Adipose tissue (tissue), 3 donors: ENCODE results near the gene C1orf210. TPM values are rescaled to one million over a fixed set of nuclear protein-coding genes. Genes with fewer than 3 reads are reported as not detected.

ENCODE experiments used
- H3K27ac ChIP-seq: one replicate; pipeline ENCODE4 v1.5.1; 2013; ENCODE audit warnings: low read depth, low read length
- WGBS, 3 donors: extraction: QIAGEN DNeasy Blood & Tissue Kit; methylation state at CpG; one replicate each; pipeline ENCODE4 v1.1.7; 2013; 5-methylcytosine and 5-hydroxymethylcytosine counted together
- polyA plus RNA-seq, 3 donors: library from polyadenylated mRNA; stranded (reverse); fragments of 200-250 nt; gene quantifications; one replicate each; pipeline ENCODE4 v1.2.3, GENCODE V29; 2013
- donor health status: healthy with polysubstance abuse.
- donor health status: Bipolar disorder and iron deficiency.
- donor health status: healthy.

Gene C1orf210
- polyA plus RNA-seq, 3 donors, result 0.22 to 14.5 (median 2.8) TPM

GRCh38 chr1:43237121-43237520 lies 48.3 kb downstream of the C1orf210 start:
- H3K27ac ChIP-seq, result no peak overlapping the region
- 69 to 76% (median 75%) methylated on average over 1 of the region's 1 CpG for WGBS, 3 donors

DNA sequence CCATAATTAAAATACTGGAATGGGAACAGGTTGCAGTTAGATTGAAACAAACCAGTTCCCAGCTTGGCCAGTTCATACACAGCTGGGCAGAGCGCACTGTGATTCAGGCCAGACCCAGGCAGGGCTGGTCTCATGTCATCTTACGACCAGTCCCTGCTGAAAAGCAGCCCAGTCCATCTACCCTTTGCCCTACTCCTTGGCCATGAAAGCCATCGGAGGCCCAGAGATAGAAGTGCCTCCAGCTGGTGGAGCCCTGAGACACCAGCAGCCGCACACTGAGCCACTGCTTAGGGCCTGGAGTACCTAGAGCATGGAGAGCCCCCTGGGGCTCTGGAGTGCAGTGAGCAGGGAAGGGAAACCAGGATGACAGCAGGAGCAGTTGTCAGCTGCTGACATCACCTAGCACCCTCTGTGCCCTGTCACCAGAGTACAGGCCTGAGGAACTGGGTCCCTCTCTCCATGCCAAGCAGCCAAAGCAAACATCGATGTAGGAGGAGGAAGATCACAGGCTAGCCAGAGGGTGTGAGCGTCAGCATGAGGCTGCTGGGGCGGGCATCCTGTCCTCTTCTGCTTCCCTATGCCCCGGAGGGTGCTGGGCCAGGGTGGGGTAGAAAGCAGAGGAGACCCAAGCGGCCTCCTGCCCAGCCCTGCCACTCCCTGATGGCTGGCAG lies 49.8 kb downstream of the C1orf210 start:
- no peak overlapping the region for H3K27ac ChIP-seq
- WGBS, 3 donors, result 68 to 77% (median 76%) methylated on average over 9 of the region's 9 CpGs

DNA sequence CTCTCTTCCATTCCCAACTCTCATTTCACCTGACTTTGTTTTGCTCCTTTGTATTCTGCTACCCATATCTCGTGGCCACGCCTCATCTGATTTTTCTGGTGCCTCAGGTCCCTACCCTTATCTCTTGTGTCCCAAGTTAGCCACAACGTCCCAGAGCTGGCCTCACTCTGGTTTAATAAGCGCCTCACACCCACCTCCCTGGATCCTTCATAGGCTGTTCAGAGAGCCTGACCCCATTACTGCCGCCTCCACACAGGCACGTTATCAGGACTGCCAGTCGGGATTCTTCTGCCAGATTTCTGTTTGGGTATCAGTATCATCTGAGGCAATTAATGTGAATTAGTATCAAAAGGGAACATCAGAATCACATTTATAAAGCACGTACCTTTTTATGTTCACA lies 50.3 kb downstream of the C1orf210 start:
- 80 to 85% (median 85%) methylated on average over 8 of the region's 8 CpGs for WGBS, 3 donors
- no peak overlapping the region for H3K27ac ChIP-seq

GRCh38 chr1:43234267-43234666 lies 51.1 kb downstream of the C1orf210 start:
- no peak overlapping the region for H3K27ac ChIP-seq
- 94 to 98% (median 96%) methylated on average over 17 of the region's 17 CpGs for WGBS, 3 donors

GRCh38 chr1:43233631-43234030 lies 51.8 kb downstream of the C1orf210 start:
- H3K27ac ChIP-seq, result no peak overlapping the region
- 90 to 94% (median 90%) methylated on average over 5 of the region's 5 CpGs for WGBS, 3 donors

DNA sequence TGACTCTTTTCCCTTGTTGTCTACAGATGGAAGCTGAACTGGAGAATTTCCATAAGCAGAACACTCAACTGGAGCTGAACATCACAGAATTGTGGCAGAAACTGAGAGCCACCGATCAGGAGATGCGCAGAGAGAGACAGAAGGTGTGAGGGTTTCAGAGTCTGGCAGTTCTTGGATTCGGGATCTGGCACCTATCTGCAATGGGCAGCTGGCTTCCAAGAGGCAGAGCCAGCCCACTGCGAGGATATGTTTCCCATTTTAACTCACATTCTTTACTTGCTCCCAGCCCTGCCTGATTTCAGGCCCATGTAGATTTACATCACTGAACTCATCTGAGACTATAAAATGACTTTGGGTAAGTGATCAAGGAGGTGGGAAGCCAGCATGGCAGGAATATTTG lies 52.9 kb downstream of the C1orf210 start:
- WGBS, 3 donors, result 73 to 91% (median 87%) methylated on average over 4 of the region's 4 CpGs
- no peak overlapping the region for H3K27ac ChIP-seq

DNA sequence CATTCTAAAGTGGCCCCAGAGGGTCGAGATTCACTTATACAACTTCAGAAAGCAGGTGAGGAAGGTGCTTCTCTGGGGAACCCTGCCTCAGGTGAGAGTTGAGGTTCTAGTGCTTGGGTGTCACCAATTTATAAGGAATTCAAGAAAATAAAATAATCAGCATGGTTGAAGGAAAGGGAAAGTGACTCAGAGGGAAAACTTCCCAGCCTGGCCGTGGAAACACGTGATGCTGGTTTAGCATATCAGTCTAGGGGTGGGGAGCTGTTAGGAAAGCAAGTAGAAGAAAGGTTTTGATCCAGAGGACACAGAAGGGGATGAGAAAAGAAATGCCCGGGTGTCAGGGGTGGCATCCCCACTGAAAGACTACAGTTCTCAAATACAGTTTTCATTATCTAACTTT lies 53.3 kb downstream of the C1orf210 start:
- H3K27ac ChIP-seq, result no peak overlapping the region
- 43 to 49% (median 46%) methylated on average over 4 of the region's 4 CpGs for WGBS, 3 donors

Other genes starting within 250 kb of the C1orf210 start
- 10 to 100 TPM; 32.2 to 69.6 (median 42.6) TPM for gene EBNA1BP2, start 113.3 kb downstream of the C1orf210 start, polyA plus RNA-seq
- under 1 TPM; 0.07 to 0.11 (median 0.07) TPM for gene CFAP57, start 113.3 kb downstream of the C1orf210 start, polyA plus RNA-seq
- gene TMEM125, start 15.6 kb downstream of the C1orf210 start, polyA plus RNA-seq, result 10 to 100 TPM in 1 of 3 donors, 1 to 10 TPM in 1, not detected in 1; 2.5 to 45.3 TPM
- 10 to 100 TPM; 10.2 to 56.7 (median 55.3) TPM for gene TIE1, start 15.4 kb upstream of the C1orf210 start, polyA plus RNA-seq
- under 1 TPM in 2 of 3 donors, not detected in 1; 0.07 to 0.08 TPM for gene MPL, start 52.2 kb upstream of the C1orf210 start, polyA plus RNA-seq
- 1 to 10 TPM in 1 of 3 donors, under 1 TPM in 2; 0.55 to 1.5 (median 0.89) TPM for gene CDC20, start 73.4 kb upstream of the C1orf210 start, polyA plus RNA-seq
- 100 to 1,000 TPM in 1 of 3 donors, 10 to 100 TPM in 2; 53.1 to 132 (median 61.7) TPM for gene ELOVL1, start 82.4 kb upstream of the C1orf210 start, polyA plus RNA-seq
- gene MED8, start 104.2 kb upstream of the C1orf210 start, polyA plus RNA-seq, result 10 to 100 TPM; 20.5 to 33.4 (median 28.6) TPM
- gene SZT2, start 104.3 kb upstream of the C1orf210 start, polyA plus RNA-seq, result 10 to 100 TPM in 2 of 3 donors, 1 to 10 TPM in 1; 8.9 to 24.1 (median 15.1) TPM
- gene HYI, start 168.3 kb upstream of the C1orf210 start, polyA plus RNA-seq, result 10 to 100 TPM; 64.0 to 95.1 (median 64.2) TPM
- gene PTPRF, start 245.3 kb upstream of the C1orf210 start, polyA plus RNA-seq, result 100 to 1,000 TPM in 1 of 3 donors, 10 to 100 TPM in 2; 44.3 to 213 (median 48.9) TPM